Upper lobe of left lung (tissue), 4 donors: ENCODE results near the gene C22orf42.

ENCODE experiments used
- CTCF ChIP-seq, 6 experiments: fragments of 450-650 bp in 4 of 6; fragments of 200-600 bp in 2 of 6; sonication (generic) in 2 of 6; IDR thresholded peaks; one replicate each; pipeline ENCODE4 v1.5.1; 2016 to 2019; ENCODE audit warnings: antibody characterized with exemption in 6 of 6
- POLR2A ChIP-seq, 4 donors: fragments of 450-650 bp; IDR thresholded peaks; one replicate each; pipeline ENCODE4 v1.5.1; 2016 to 2017; ENCODE audit warnings: antibody characterized with exemption in 4 of 4, mild to moderate bottlenecking in 2 of 4
- POLR2AphosphoS5 ChIP-seq, 2 donors: sonication (generic); formaldehyde crosslinking; IDR thresholded peaks; one replicate each; pipeline ENCODE4 v1.5.1; 2017; ENCODE audit warnings: antibody characterized with exemption in 2 of 2

- TF ChIP-seq CTCF (IDR thresholded peaks at IDR 0.05): no peak
- no peak for TF ChIP-seq POLR2A (IDR thresholded peaks at IDR 0.05)
- no peak for TF ChIP-seq POLR2AphosphoS5 (IDR thresholded peaks at IDR 0.05)
Measured at GRCh38 chr22:32207971-32208480, 48.9 kb upstream of the C22orf42 start.
